ENCODE data around the gene LRRC8D.

LRRC8D gene

DNA sequence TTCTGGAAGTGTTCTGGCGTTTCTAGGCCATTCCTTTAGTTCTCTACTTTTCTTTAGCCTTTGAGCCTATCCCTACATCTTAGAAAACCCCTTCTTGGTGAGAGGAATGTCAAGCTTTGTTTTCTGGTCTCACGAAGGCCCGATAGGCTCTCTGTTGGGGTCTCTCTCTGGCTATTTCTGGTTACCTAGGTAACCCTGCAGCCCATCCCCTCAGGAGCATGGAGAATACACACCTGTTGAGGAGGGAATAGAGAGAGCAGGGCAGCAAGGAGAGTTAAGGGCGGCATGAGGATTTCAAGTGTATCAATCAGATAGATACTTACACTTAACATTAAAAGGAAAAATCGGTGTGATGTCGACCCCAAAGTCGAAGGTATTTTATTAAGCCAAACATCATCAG lies 45.7 kb downstream of the LRRC8D start:
- H3K9me3 Mint-ChIP-seq = peaks cover 5% of the 10 kb centered on the region
- H3K27me3 Mint-ChIP-seq = no peaks in the 10 kb centered on the region
- H3K4me3 Mint-ChIP-seq = no peak overlapping the region
- H3K36me3 Mint-ChIP-seq = peaks cover 44% of the 10 kb centered on the region
- peaks cover 78% of the 10 kb centered on the region for H3K4me1 Mint-ChIP-seq
- H3K27ac Mint-ChIP-seq = no peak overlapping the region

DNA sequence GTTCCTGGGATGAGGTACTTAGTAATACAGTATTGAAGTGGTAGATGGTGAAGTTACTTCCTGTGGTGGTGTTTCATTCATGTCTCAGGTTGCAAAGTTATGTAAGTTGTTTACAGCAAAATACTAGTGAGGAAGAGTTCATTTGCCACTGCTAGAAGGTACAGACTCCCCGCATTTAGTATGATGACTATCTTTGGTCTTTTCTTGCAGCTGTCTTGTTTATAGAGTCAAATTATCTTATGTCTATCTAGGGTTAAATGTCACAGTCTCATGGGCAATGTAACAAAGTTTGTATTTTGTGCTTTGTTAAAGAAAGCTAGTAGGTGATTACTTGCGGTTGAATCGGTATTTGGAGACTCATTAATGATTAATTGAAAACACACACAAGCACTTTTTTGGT lies 50.2 kb downstream of the LRRC8D start:
- H3K27ac Mint-ChIP-seq = peak overlapping the region; percentile 2
- peaks cover 29% of the 10 kb centered on the region for H3K36me3 Mint-ChIP-seq
- no peaks in the 10 kb centered on the region for H3K27me3 Mint-ChIP-seq
- peak overlapping the region; percentile 40 for H3K4me3 Mint-ChIP-seq
- H3K9me3 Mint-ChIP-seq = no peaks in the 10 kb centered on the region
- H3K4me1 Mint-ChIP-seq = peaks cover 73% of the 10 kb centered on the region

- Mint-ChIP-seq H3K27me3 (no peaks in the 10 kb centered on the region), H3K4me1 (peaks cover 78% of the 10 kb centered on the region), H3K9me3 (no peaks in the 10 kb centered on the region), H3K36me3 (peaks cover 28% of the 10 kb centered on the region), H3K4me3 (no peak overlapping the region), H3K27ac (no peak overlapping the region)
Observed at GRCh38 chr1:89871768-89872473, 51.1 kb downstream of the LRRC8D start.

DNA sequence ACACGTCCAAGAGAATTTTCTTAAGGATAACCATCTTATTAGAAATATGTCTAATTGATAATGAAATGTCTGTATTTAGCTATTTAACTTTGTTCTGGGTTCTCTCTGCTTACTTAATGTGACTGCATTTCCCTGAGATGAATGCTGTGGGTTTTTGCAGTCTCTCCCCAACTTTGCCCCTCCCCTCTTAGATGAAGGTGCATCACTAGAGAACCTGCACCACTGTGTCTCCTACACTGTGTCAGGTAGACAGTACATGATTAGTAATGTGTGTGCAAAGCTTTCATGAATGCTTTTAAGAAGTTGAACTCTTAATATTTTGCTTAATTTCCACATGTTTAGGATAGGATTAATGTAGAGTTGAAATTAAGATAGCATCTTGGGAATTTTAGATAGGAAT lies 51.7 kb downstream of the LRRC8D start:
- Mint-ChIP-seq H3K9me3 (no peaks in the 10 kb centered on the region), H3K4me3 (no peak overlapping the region), H3K27me3 (no peaks in the 10 kb centered on the region), H3K4me1 (peaks cover 74% of the 10 kb centered on the region), H3K36me3 (peaks cover 22% of the 10 kb centered on the region), H3K27ac (no peak overlapping the region)

DNA sequence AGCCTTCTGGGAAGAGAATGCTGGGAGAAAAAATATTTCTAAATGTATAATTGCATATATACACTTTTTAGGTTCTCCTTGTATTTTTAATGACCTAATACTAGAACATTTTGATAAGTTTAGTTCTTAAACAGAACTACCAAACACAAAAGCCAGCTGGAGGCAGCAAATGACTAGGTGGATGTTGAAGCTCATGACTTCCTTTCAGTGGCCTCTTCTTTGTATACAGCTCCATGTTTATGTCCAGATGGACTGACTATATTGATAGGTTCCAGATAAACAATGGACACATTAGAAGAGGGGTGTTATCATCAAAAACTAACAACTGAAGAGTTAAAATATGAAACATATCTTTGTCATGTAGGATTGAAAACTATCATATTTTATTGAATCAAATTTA lies 52.5 kb downstream of the LRRC8D start:
- Mint-ChIP-seq H3K27me3 (no peaks in the 10 kb centered on the region), H3K36me3 (peaks cover 20% of the 10 kb centered on the region), H3K27ac (no peak overlapping the region), H3K9me3 (no peaks in the 10 kb centered on the region), H3K4me1 (peaks cover 77% of the 10 kb centered on the region), H3K4me3 (no peak overlapping the region)

- H3K4me3 Mint-ChIP-seq = no peak overlapping the region
- H3K27me3 Mint-ChIP-seq = no peaks in the 10 kb centered on the region
- peaks cover 18% of the 10 kb centered on the region for H3K36me3 Mint-ChIP-seq
- no peaks in the 10 kb centered on the region for H3K9me3 Mint-ChIP-seq
- H3K4me1 Mint-ChIP-seq = peaks cover 77% of the 10 kb centered on the region
- peak overlapping the region; percentile 52 for H3K27ac Mint-ChIP-seq
Observed at GRCh38 chr1:89873770-89874169, 52.9 kb downstream of the LRRC8D start.

DNA sequence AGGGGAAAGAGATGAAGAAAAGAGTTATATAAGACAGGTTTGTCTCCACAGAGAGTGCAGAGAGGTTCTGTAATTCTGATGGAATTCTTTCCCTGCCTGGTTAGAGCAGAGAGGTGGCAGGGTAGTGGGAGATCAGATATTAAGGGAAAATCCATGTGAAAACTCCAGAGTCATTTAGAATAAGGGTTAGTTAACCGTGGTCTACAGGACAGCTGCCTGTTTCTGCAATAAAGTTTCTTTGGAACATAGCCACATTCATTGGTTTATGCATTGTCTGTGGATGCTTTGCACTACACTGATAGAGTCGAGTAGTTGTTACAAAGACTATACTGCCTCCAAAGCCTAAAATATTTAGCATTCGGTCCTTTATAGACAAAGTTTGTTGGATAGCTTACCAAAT lies 55.6 kb downstream of the LRRC8D start:
- H3K27ac Mint-ChIP-seq = peak overlapping the region; percentile 9
- peaks cover 74% of the 10 kb centered on the region for H3K4me1 Mint-ChIP-seq
- H3K27me3 Mint-ChIP-seq = no peaks in the 10 kb centered on the region
- H3K4me3 Mint-ChIP-seq = no peak overlapping the region
- H3K36me3 Mint-ChIP-seq = peaks cover 25% of the 10 kb centered on the region
- H3K9me3 Mint-ChIP-seq = peaks cover 10% of the 10 kb centered on the region

- Mint-ChIP-seq H3K27me3 (no peaks in the 10 kb centered on the region), H3K27ac (no peak overlapping the region), H3K4me1 (peaks cover 74% of the 10 kb centered on the region), H3K36me3 (peaks cover 27% of the 10 kb centered on the region), H3K4me3 (no peak overlapping the region), H3K9me3 (peaks cover 12% of the 10 kb centered on the region)
Observed at GRCh38 chr1:89877756-89878155, 56.9 kb downstream of the LRRC8D start.

- H3K9me3 Mint-ChIP-seq = peaks cover 12% of the 10 kb centered on the region
- H3K4me1 Mint-ChIP-seq = peaks cover 77% of the 10 kb centered on the region
- H3K27ac Mint-ChIP-seq = no peak overlapping the region
- H3K4me3 Mint-ChIP-seq = no peak overlapping the region
- H3K36me3 Mint-ChIP-seq = peaks cover 32% of the 10 kb centered on the region
- H3K27me3 Mint-ChIP-seq = no peaks in the 10 kb centered on the region
Observed at GRCh38 chr1:89878256-89878655, 57.4 kb downstream of the LRRC8D start.

GRCh38 chr1:89880679-89881078 lies 59.8 kb downstream of the LRRC8D start:
- Mint-ChIP-seq H3K4me3 (no peak overlapping the region), H3K27me3 (no peaks in the 10 kb centered on the region), H3K27ac (no peak overlapping the region), H3K9me3 (peaks cover 12% of the 10 kb centered on the region), H3K36me3 (peaks cover 35% of the 10 kb centered on the region), H3K4me1 (peaks cover 80% of the 10 kb centered on the region)

DNA sequence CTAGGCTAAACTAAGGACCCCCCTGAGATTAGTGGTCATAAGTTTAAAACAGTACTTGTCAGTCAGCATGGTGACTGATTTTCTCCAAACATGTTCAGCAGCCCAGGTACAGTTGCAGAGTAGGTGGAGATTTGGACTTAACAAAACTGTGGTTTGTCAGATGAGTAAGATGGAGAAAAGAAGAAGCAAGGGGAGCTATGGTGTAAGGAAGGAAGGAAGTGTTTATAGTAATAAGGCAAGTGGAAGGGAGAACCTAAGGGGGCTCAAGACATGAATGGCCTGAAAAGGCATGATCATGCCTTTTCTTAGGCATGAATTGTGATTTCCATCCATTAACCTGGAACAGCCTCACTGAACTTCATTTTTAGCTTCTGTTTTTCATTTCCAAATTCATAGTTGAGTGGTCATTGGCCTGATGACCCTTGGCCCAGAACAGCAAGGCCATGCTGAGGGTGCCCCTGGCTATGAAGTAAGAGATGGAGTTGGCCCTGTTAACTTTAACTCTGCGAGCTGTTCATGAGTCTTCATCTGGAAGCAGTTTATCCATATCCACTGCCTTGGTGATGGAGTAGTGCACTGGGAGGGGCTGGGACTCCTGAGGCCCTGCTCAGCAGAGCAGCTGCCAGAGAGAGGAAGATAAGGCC lies 60.7 kb downstream of the LRRC8D start:
- Mint-ChIP-seq H3K36me3 (peaks cover 38% of the 10 kb centered on the region), H3K4me3 (no peak overlapping the region), H3K9me3 (peaks cover 12% of the 10 kb centered on the region), H3K27ac (peak overlapping the region; percentile 75), H3K27me3 (no peaks in the 10 kb centered on the region), H3K4me1 (peaks cover 80% of the 10 kb centered on the region)

GRCh38 chr1:89882348-89883029 lies 61.7 kb downstream of the LRRC8D start:
- peaks cover 38% of the 10 kb centered on the region for H3K36me3 Mint-ChIP-seq
- no peak overlapping the region for H3K4me3 Mint-ChIP-seq
- no peaks in the 10 kb centered on the region for H3K27me3 Mint-ChIP-seq
- peaks cover 12% of the 10 kb centered on the region for H3K9me3 Mint-ChIP-seq
- peaks cover 80% of the 10 kb centered on the region for H3K4me1 Mint-ChIP-seq
- H3K27ac Mint-ChIP-seq = peak overlapping the region; percentile 44

- H3K36me3 Mint-ChIP-seq = peaks cover 38% of the 10 kb centered on the region
- peaks cover 78% of the 10 kb centered on the region for H3K4me1 Mint-ChIP-seq
- H3K27me3 Mint-ChIP-seq = no peaks in the 10 kb centered on the region
- no peak overlapping the region for H3K4me3 Mint-ChIP-seq
- peak overlapping the region; percentile 44 for H3K27ac Mint-ChIP-seq
- H3K9me3 Mint-ChIP-seq = peaks cover 12% of the 10 kb centered on the region
Observed at GRCh38 chr1:89883030-89883379, 62.2 kb downstream of the LRRC8D start.

- peaks cover 72% of the 10 kb centered on the region for H3K4me1 Mint-ChIP-seq
- peaks cover 9% of the 10 kb centered on the region for H3K9me3 Mint-ChIP-seq
- no peaks in the 10 kb centered on the region for H3K27me3 Mint-ChIP-seq
- no peak overlapping the region for H3K4me3 Mint-ChIP-seq
- no peak overlapping the region for H3K27ac Mint-ChIP-seq
- peaks cover 38% of the 10 kb centered on the region for H3K36me3 Mint-ChIP-seq
Observed at GRCh38 chr1:89884718-89885596, 64.1 kb downstream of the LRRC8D start.

- no peak overlapping the region for H3K27ac Mint-ChIP-seq
- H3K36me3 Mint-ChIP-seq = peaks cover 38% of the 10 kb centered on the region
- no peaks in the 10 kb centered on the region for H3K9me3 Mint-ChIP-seq
- H3K4me1 Mint-ChIP-seq = peaks cover 73% of the 10 kb centered on the region
- no peak overlapping the region for H3K4me3 Mint-ChIP-seq
- H3K27me3 Mint-ChIP-seq = no peaks in the 10 kb centered on the region
Observed at GRCh38 chr1:89887270-89887669, 66.4 kb downstream of the LRRC8D start.
